HG03196 (cell line): ENCODE results near the gene KRTAP4-3.
"Not testable (repeated sequence)": the region's sequence is repeated elsewhere in the genome, so short reads cannot be mapped to it uniquely, and the experiment has no call there.

Experiments
- ATAC-seq: cut with Tn5 transposase; IDR thresholded peaks from one replicate; pipeline ENCODE4 v1.9.1; 2021; ENCODE audit not compliant: unreplicated experiment

KRTAP4-3 gene

GRCh38 chr17:41119696-41120690 lies 48.0 kb downstream of the KRTAP4-3 start:
- ATAC-seq, result not testable (repeated sequence)

DNA sequence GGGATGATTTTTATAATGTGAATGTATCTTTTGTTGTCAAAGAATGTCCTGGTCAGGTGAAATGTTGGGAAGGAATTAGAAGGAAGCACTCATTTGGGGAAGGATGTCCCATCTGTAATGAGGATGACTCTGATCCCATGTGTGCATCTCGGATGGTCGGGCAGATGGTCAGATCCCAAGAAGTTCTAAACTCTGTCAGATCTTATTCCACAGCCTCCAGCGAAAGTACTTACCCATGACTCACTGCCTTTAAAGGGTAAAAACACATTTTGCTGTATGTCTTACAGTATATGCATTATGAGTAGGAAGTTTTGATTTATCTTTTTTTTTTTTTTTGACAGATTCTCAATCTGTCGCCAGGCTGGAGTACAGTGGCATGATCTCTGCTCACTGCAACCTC lies 49.3 kb downstream of the KRTAP4-3 start:
- no peak for ATAC-seq

- not testable (repeated sequence) for ATAC-seq
Measured at GRCh38 chr17:41117846-41118386, 50.1 kb downstream of the KRTAP4-3 start, which contains the start of gene KRTAP4-11. Gene KRTAP4-11, minus strand, starts transcription at chr17:41118373. Its CDS starts 58 bp downstream, at chr17:41118315.
